Uterus (tissue), 2 donors: Measurements from ENCODE around the gene SLC35A2.

Experiments used
- POLR2A ChIP-seq, 2 donors: fragments of 450-650 bp; IDR thresholded peaks; one replicate each; pipeline ENCODE4 v1.6.1; 2016; ENCODE audit warnings: antibody characterized with exemption in 2 of 2, mild to moderate bottlenecking in 1 of 2, moderate library complexity in 1 of 2
- TF ChIP-seq, protein P1 (sequence below), 4 experiments: fragments of 200-600 bp in 2 of 4; fragments of 450-650 bp in 2 of 4; sonication (generic) in 2 of 4; IDR thresholded peaks; one replicate each; pipeline ENCODE4 v1.5.1; 2016 to 2019; ENCODE audit warnings: antibody characterized with exemption in 4 of 4, mild to moderate bottlenecking in 2 of 4, moderate library complexity in 1 of 4

- TF ChIP-seq, protein P1, sequence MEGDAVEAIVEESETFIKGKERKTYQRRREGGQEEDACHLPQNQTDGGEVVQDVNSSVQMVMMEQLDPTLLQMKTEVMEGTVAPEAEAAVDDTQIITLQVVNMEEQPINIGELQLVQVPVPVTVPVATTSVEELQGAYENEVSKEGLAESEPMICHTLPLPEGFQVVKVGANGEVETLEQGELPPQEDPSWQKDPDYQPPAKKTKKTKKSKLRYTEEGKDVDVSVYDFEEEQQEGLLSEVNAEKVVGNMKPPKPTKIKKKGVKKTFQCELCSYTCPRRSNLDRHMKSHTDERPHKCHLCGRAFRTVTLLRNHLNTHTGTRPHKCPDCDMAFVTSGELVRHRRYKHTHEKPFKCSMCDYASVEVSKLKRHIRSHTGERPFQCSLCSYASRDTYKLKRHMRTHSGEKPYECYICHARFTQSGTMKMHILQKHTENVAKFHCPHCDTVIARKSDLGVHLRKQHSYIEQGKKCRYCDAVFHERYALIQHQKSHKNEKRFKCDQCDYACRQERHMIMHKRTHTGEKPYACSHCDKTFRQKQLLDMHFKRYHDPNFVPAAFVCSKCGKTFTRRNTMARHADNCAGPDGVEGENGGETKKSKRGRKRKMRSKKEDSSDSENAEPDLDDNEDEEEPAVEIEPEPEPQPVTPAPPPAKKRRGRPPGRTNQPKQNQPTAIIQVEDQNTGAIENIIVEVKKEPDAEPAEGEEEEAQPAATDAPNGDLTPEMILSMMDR (IDR thresholded peaks at IDR 0.05), result no peak
- no peak for TF ChIP-seq POLR2A (IDR thresholded peaks at IDR 0.05)
These were observed 16.4 kb upstream of the SLC35A2 start for GRCh38 chrX:48927736-48928382.
